Measurements from ENCODE around the gene CDYL2.

- TF ChIP-seq CTCF (conservative IDR thresholded peaks at IDR 0.05) (no peak), ZFX (IDR thresholded peaks at IDR 0.05) (no peak)
Measured at GRCh38 chr16:80611930-80612327, 192.5 kb downstream of the CDYL2 start.

Measured in C4-2B (cell line).